HepG2 (cell line): ENCODE data around the gene AQP10. TPM values are rescaled to one million over a fixed set of nuclear protein-coding genes. Genes with fewer than 3 reads are reported as not detected.

Source experiments
- CBX5 ChIP-seq: sonication (generic); formaldehyde crosslinking; IDR thresholded peaks from 2 replicates; pipeline ENCODE4 v1.4.0; 2020; ENCODE audit warnings: missing genetic modification reagents, borderline replicate concordance
- CREBL2 ChIP-seq: sonication (generic); formaldehyde crosslinking; IDR thresholded peaks from 2 replicates; pipeline ENCODE4 v1.8.1; 2023; ENCODE audit warnings: missing genetic modification reagents, mild to moderate bottlenecking, borderline replicate concordance
- ELF1 ChIP-seq: sonication (generic); formaldehyde crosslinking; IDR thresholded peaks from 2 replicates; pipeline ENCODE4 v1.4.0; 2020; ENCODE audit warnings: missing genetic modification reagents
- HMGXB3 ChIP-seq: sonication (generic); formaldehyde crosslinking; IDR thresholded peaks from 2 replicates; pipeline ENCODE4 v1.4.0; 2020; ENCODE audit warnings: missing genetic modification reagents, borderline replicate concordance
- MIER2 ChIP-seq: IDR thresholded peaks from 2 replicates; pipeline ENCODE4 v1.6.1; 2016; ENCODE audit warnings: missing biosample characterization, missing genetic modification reagents
- NR1H2 ChIP-seq: sonication (generic); formaldehyde crosslinking; IDR thresholded peaks from 2 replicates; pipeline ENCODE4 v1.8.1; 2022; ENCODE audit warnings: low read depth, missing genetic modification reagents, borderline replicate concordance
- POLR2G ChIP-seq: fragments of 200-400 bp; formaldehyde crosslinking; IDR thresholded peaks from 2 replicates; pipeline ENCODE4 v1.6.1; 2018; ENCODE audit warnings: mild to moderate bottlenecking, low read depth, low read length, moderate library complexity
- RFX1 ChIP-seq: fragments of 450-650 bp; IDR thresholded peaks from 2 replicates; pipeline ENCODE4 v1.6.1; 2017
- SAFB2 ChIP-seq: sonication (generic); formaldehyde crosslinking; IDR thresholded peaks from 2 replicates; pipeline ENCODE4 v1.5.1; 2020; ENCODE audit warnings: missing genetic modification reagents, low read depth, mild to moderate bottlenecking, borderline replicate concordance
- SIN3A ChIP-seq: IDR thresholded peaks from 2 replicates; pipeline ENCODE4 v1.6.1; 2011; ENCODE audit warnings: low read depth, mild to moderate bottlenecking, control low read depth, low read length, borderline replicate concordance
- ZFP36L1 ChIP-seq: sonication (generic); formaldehyde crosslinking; IDR thresholded peaks from 2 replicates; pipeline ENCODE4 v1.8.0; 2022; ENCODE audit warnings: mild to moderate bottlenecking, missing genetic modification reagents, moderate library complexity
- ZHX2 ChIP-seq, 2 experiments: sonication (generic) in 1 of 2; formaldehyde crosslinking in 1 of 2; IDR thresholded peaks; 2 replicates each; pipeline versions ENCODE4 v1.6.1 to v1.9.0; 2014 to 2022; ENCODE audit warnings: antibody characterized with exemption in 1 of 2, borderline replicate concordance in 1 of 2, inconsistent platforms in 1 of 2, low read depth in 1 of 2, missing genetic modification reagents in 1 of 2
- ZNF777 ChIP-seq: sonication (generic); formaldehyde crosslinking; IDR thresholded peaks from 2 replicates; pipeline ENCODE4 v1.4.0; 2020; ENCODE audit warnings: missing genetic modification reagents
- polyA plus RNA-seq, 8 experiments: library from polyadenylated mRNA; depleted of rRNA in 3 of 8; stranded (reverse) in 7 of 8; unstranded in 1 of 8; fragments of >200 nt; fragmentation: Illumina TruSeq in 4 of 8; extraction: Trizol in 4 of 8; gene quantifications; 2 replicates each; pipeline versions ENCODE4 v1.2.1 to v1.2.3, GENCODE V29; 2011 to 2016; ENCODE audit warnings: low read depth in 4 of 8, missing spikeins in 1 of 8, mixed read lengths in 1 of 8; ENCODE audit not compliant: insufficient read depth in 1 of 8
- total RNA-seq, 5 experiments: library from RNA; depleted of rRNA; stranded (reverse); fragments of >200 nt; fragmentation: Illumina TruSeq; extraction: Trizol; gene quantifications; 2 replicates each; pipeline ENCODE4 v1.2.3, GENCODE V29; 2016; ENCODE audit warnings: low read depth in 1 of 5

AQP10 gene
- total and polyA plus RNA-seq, 2 of the 13 experiments (the other 11 are each of a cell fraction or from before 2014, with no cell fraction given) = 0.30 TPM; not detected in 1

GRCh38 chr1:154325583-154326545 lies 5.0 kb downstream of the AQP10 start (continued):
- TF ChIP-seq HMGXB3 (CRISPR knock-in tag) (no peak), MIER2 (CRISPR knock-in tag) (no peak), CBX5 (CRISPR knock-in tag) (no peak), SAFB2 (CRISPR knock-in tag) (no peak), NR1H2 (CRISPR knock-in tag) (no peak), CREBL2 (CRISPR knock-in tag) (no peak), ZHX2 (IDR thresholded peaks at IDR 0.05; ENCODE audit: low read depth) (no peak), ZHX2 (CRISPR knock-in tag; IDR thresholded peaks at IDR 0.05; ENCODE audit: borderline replicate concordance) (no peak), ZNF777 (CRISPR knock-in tag) (peak; percentile 46; the same call in 1 of the 2 replicates), ELF1 (CRISPR knock-in tag) (no peak), ZFP36L1 (CRISPR knock-in tag) (no peak), RFX1 (no peak), POLR2G (peak; percentile 51; the same call in 1 of the 2 replicates), SIN3A (no peak)
